GM12865 (cell line): Measurements from ENCODE around the gene IRF5.
A peak's percentile ranks its signal among the peaks of the same experiment; 100 is the strongest.

Experiments
- DNase-seq: peaks from one replicate; pipeline ENCODE4 v3.0.0; 2010; ENCODE audit warnings: low read depth
- H3K4me3 ChIP-seq: 2 replicates; pipeline ENCODE4 v1.5.1; 2011; ENCODE audit warnings: mild to moderate bottlenecking, low read depth, low read length, control low read depth
- CTCF ChIP-seq: IDR thresholded peaks from 2 replicates; pipeline ENCODE4 v1.5.1; 2011; ENCODE audit warnings: low read length, control low read depth, low read depth, inconsistent platforms; ENCODE audit not compliant: insufficient read depth; ENCODE audit errors: missing control alignments

The IRF5 gene

DNA sequence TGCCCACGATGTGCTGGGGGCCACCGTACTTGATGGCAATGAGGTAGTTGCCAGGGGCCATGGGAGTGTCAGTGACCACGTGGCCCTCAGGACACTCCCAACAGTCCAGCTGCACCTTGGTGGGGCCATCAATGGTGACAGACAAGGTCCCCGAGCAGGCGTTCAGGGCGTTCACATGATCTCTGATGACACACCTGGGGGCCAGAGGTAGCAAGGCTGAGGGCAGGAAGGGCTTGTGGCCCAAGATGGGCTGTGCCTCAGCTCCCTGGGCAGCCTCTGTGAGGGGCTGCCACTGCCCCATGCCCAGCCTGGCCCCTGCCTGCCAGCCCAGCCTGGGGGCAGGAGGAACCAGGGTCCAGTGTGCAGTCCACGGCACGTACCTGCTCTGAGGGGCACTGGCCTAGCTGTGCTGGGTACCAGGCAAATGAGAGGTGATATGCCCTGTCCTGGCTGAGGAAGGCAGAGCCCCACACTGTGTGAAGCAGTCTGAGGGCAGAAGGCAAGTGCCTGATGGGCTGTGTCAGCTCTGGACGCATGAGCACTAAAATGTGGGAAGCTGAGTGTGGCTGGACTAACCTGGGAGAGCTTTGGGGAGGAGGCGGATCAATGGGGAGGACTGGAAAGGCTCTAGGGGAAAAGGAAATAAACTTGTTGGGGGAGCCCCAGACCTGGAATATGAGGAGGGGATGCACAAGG is 23.7 kb upstream of the IRF5 start:
- H3K4me3 ChIP-seq = no peak overlapping the region
- no peak for DNase-seq
- no peak for TF ChIP-seq CTCF

GRCh38 chr7:128914566-128915151 is 23.1 kb upstream of the IRF5 start:
- DNase-seq = peak; percentile 69
- peak; percentile 21 for TF ChIP-seq CTCF
- peak overlapping the region; percentile 41 for H3K4me3 ChIP-seq

DNA sequence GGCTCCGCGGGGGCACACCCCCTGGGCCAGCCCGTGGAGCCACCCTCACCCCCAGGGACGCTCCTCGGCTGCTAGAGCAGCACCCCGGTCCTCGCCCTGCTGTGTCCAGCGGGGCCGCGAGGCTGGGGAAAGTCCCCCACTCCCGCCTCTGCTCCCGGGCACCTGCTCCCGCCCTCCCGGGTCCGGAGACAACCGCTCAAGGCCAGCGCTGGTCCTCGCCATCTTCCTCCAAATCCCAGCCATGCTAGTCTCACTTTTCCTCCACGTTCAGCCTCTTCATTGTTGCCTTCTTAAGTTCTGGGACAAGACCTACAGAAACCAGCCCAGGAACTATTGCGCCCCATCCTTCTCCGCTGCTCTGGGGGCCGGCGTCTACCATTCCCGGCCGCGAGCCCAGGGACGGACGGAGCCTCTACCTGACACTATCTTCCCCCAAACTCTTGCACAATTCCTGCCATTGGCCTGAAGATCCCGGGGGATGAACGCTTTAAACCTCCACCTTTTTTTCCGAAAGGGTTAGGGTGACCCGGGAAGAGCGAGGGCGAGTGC is 22.4 kb upstream of the IRF5 start:
- no peak for DNase-seq
- peak overlapping the region; percentile 10; the same call in 1 of the 2 replicates for H3K4me3 ChIP-seq
- no peak for TF ChIP-seq CTCF

- no peak overlapping the region; the same call in 1 of the 2 replicates for H3K4me3 ChIP-seq
- DNase-seq = no peak
- TF ChIP-seq CTCF = no peak
These were observed 21.7 kb upstream of the IRF5 start for GRCh38 chr7:128915841-128916642.

- no peak overlapping the region for H3K4me3 ChIP-seq
- DNase-seq = no peak
- no peak for TF ChIP-seq CTCF
These were observed 21.1 kb upstream of the IRF5 start for GRCh38 chr7:128916643-128916915.

DNA sequence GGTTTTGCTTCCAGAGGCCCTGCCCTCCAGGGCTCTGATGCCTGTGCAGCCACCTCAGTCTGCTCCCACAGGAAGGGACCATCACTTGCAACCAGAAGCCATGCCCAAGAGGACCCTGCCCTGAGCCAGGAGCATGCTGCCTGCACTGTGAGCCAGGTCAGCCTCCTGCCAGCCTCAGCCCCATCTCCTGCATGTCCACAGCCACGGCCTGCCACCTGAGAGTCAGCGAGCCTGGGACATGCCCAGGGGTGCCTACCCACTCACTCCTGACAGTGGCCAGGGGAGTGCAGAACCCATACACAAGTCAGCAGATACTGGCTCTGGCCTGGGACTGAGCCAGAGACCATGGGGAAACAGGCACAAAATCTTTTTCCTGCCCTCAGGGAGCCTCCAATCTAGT is 20.6 kb upstream of the IRF5 start:
- DNase-seq = no peak
- TF ChIP-seq CTCF = no peak
- H3K4me3 ChIP-seq = no peak overlapping the region
